Common myeloid progenitor, CD34-positive (primary cell): ENCODE data around the gene CD2BP2.
"Not testable (repeated sequence)": the region's sequence is repeated elsewhere in the genome, so short reads cannot be mapped to it uniquely, and the experiment has no call there.

Source experiments
- CTCF ChIA-PET: fragments of 350-600 bp; sonication (Branson Sonifier 250); formaldehyde crosslinking; loops from one replicate; lab custom pipeline; 2021; ENCODE audit warnings: antibody characterized with exemption; lab: Charles Lee
- POLR2A ChIA-PET: fragments of 350-600 bp; sonication (Branson Sonifier 250); formaldehyde crosslinking; loops from one replicate; lab custom pipeline; 2021; ENCODE audit warnings: antibody characterized with exemption; lab: Charles Lee
- DNase-seq, 3 donors: peaks; one replicate each; pipeline versions ENCODE4 v3.0.0 to v3.0.0-alpha.2; 2013
- H3K27ac ChIP-seq, 2 experiments: 1 replicate in 1 of 2; 2 replicates in 1 of 2; pipeline ENCODE4 v1.7.0; 2013; ENCODE audit warnings: inconsistent platforms in 2 of 2, low read length in 2 of 2, mild to moderate bottlenecking in 2 of 2, low read depth in 1 of 2, moderate library complexity in 1 of 2; ENCODE audit not compliant: severe bottlenecking in 2 of 2, insufficient read depth in 1 of 2, poor library complexity in 1 of 2
- H3K27me3 ChIP-seq, 5 experiments: replicated peaks in 2 of 5; 1 replicate in 3 of 5; 2 replicates in 2 of 5; pipeline versions ENCODE4 v1.6.1 to v1.7.0; 2013; ENCODE audit warnings: low read length in 4 of 5, mild to moderate bottlenecking in 2 of 5, moderate library complexity in 2 of 5, inconsistent platforms in 1 of 5; ENCODE audit not compliant: insufficient read depth in 5 of 5, control insufficient read depth in 4 of 5
- H3K36me3 ChIP-seq, 4 experiments: 1 replicate in 2 of 4; 2 replicates in 2 of 4; pipeline versions ENCODE4 v1.6.1 to v1.7.0; 2013; ENCODE audit warnings: low read length in 3 of 4, control low read depth in 1 of 4, mild to moderate bottlenecking in 1 of 4; ENCODE audit not compliant: control insufficient read depth in 4 of 4, insufficient read depth in 4 of 4
- H3K4me1 ChIP-seq, 4 experiments: 1 replicate in 3 of 4; 2 replicates in 1 of 4; pipeline versions ENCODE4 v1.6.1 to v1.7.1; 2013; ENCODE audit warnings: low read length in 3 of 4, mild to moderate bottlenecking in 3 of 4, control low read depth in 1 of 4, inconsistent platforms in 1 of 4, moderate library complexity in 1 of 4; ENCODE audit not compliant: control insufficient read depth in 4 of 4, insufficient read depth in 4 of 4; ENCODE audit errors: control extremely low read depth in 1 of 4
- H3K4me3 ChIP-seq, 7 experiments: 1 replicate in 4 of 7; 2 replicates in 3 of 7; pipeline versions ENCODE4 v1.5.1 to v1.7.0; 2013; ENCODE audit warnings: mild to moderate bottlenecking in 7 of 7, low read length in 6 of 7, moderate library complexity in 6 of 7, inconsistent platforms in 2 of 7, low read depth in 2 of 7, control low read depth in 1 of 7; ENCODE audit not compliant: insufficient read depth in 4 of 7, control insufficient read depth in 1 of 7; ENCODE audit errors: extremely low read depth in 1 of 7
- H3K9me3 ChIP-seq, 5 experiments: 1 replicate in 4 of 5; 2 replicates in 1 of 5; pipeline versions ENCODE4 v1.6.1 to v1.7.1; 2013; ENCODE audit warnings: low read length in 4 of 5, mild to moderate bottlenecking in 2 of 5, inconsistent platforms in 1 of 5, low read depth in 1 of 5, moderate library complexity in 1 of 5; ENCODE audit not compliant: control insufficient read depth in 4 of 5, insufficient read depth in 2 of 5; ENCODE audit errors: control extremely low read depth in 1 of 5
- WGBS: methylation state at CpG from one replicate; pipeline ENCODE4 v1.1.5; 2013; ENCODE audit not compliant: insufficient coverage; 5-methylcytosine and 5-hydroxymethylcytosine counted together

CD2BP2 gene

DNA sequence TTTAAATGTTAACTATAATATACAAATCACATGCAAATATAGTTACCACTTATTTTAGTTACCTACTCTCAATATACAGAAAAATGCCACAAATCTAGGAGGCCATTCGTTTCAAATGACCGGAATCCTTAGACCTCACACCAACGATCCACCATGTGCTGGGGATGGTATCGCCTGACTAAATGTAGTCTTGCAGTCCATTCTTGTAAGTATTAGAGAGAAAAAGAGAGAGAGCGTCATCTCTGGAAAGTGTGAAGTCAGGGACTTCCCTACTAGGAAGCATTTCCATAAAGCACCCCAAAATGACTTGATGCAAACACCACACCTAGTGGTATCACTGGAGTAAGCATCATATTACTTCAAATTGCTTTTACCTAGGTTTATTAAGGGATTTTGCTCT is 45.9 kb downstream of the CD2BP2 start:
- WGBS, result 100% methylated on average over 1 of the region's 5 CpGs
- H3K9me3 ChIP-seq, H3K27ac ChIP-seq, CTCF ChIA-PET, DNase-seq, H3K4me3 ChIP-seq, H3K36me3 ChIP-seq, POLR2A ChIA-PET, H3K27me3 ChIP-seq, H3K4me1 ChIP-seq: not testable (repeated sequence)
